HepG2 (cell line): ENCODE measurements around the gene ZNF839. TPM values are rescaled to one million over a fixed set of nuclear protein-coding genes. Genes with fewer than 3 reads are reported as not detected.

Experiments used
- GFI1 ChIP-seq: sonication (generic); formaldehyde crosslinking; IDR thresholded peaks from 2 replicates; pipeline ENCODE4 v1.5.0; 2020; ENCODE audit warnings: missing genetic modification reagents, mild to moderate bottlenecking, borderline replicate concordance
- HOXD1 ChIP-seq: sonication (generic); formaldehyde crosslinking; IDR thresholded peaks from 2 replicates; pipeline ENCODE4 v1.5.0; 2020; ENCODE audit warnings: missing genetic modification reagents
- MTF1 ChIP-seq: sonication (generic); formaldehyde crosslinking; IDR thresholded peaks from 2 replicates; pipeline ENCODE4 v1.5.0; 2020; ENCODE audit warnings: missing genetic modification reagents
- MXD4 ChIP-seq: IDR thresholded peaks from 2 replicates; pipeline ENCODE4 v1.6.1; 2016; ENCODE audit warnings: mild to moderate bottlenecking, missing biosample characterization, missing genetic modification reagents
- NCOR1 ChIP-seq: fragments of 200-600 bp; sonication (generic); IDR thresholded peaks from 2 replicates; pipeline ENCODE4 v1.7.0; 2017; ENCODE audit warnings: antibody characterized with exemption, low read length, borderline replicate concordance
- NONO ChIP-seq, 2 experiments: fragments of 450-650 bp in 1 of 2; sonication (generic) in 1 of 2; formaldehyde crosslinking in 1 of 2; IDR thresholded peaks in 1 of 2; conservative IDR thresholded peaks in 1 of 2; 2 replicates each; pipeline versions ENCODE4 v1.6.1 to v1.8.0; 2017 to 2022; ENCODE audit warnings: mild to moderate bottlenecking in 1 of 2, missing genetic modification reagents in 1 of 2, moderate library complexity in 1 of 2
- PITX1 ChIP-seq: sonication (generic); formaldehyde crosslinking; IDR thresholded peaks from 2 replicates; pipeline ENCODE4 v1.5.1; 2020; ENCODE audit warnings: mild to moderate bottlenecking, missing genetic modification reagents
- POLR2G ChIP-seq: fragments of 200-400 bp; formaldehyde crosslinking; IDR thresholded peaks from 2 replicates; pipeline ENCODE4 v1.6.1; 2018; ENCODE audit warnings: mild to moderate bottlenecking, low read depth, low read length, moderate library complexity
- PRPF4 ChIP-seq: fragments of 200-400 bp; formaldehyde crosslinking; IDR thresholded peaks from 2 replicates; pipeline ENCODE4 v1.6.1; 2016; ENCODE audit warnings: low read length, low read depth; ENCODE audit not compliant: poor library complexity, severe bottlenecking
- RBM39 ChIP-seq: fragments of 200-400 bp; formaldehyde crosslinking; IDR thresholded peaks from one replicate; pipeline ENCODE4 v1.6.1; 2018; ENCODE audit warnings: antibody characterized with exemption, mild to moderate bottlenecking, low read depth, low read length; ENCODE audit not compliant: poor library complexity, severe bottlenecking
- REPIN1 ChIP-seq: sonication (generic); formaldehyde crosslinking; IDR thresholded peaks from 2 replicates; pipeline ENCODE4 v1.8.0; 2022; ENCODE audit warnings: missing genetic modification reagents, low read depth, mild to moderate bottlenecking, borderline replicate concordance
- ZFP1 ChIP-seq: IDR thresholded peaks from 2 replicates; pipeline ENCODE4 v1.6.1; 2016
- ZNF24 ChIP-seq: fragments of 450-650 bp; IDR thresholded peaks from 2 replicates; pipeline ENCODE4 v1.6.1; 2017; ENCODE audit warnings: antibody characterized with exemption, mild to moderate bottlenecking
- ZNF326 ChIP-seq: sonication (generic); formaldehyde crosslinking; IDR thresholded peaks from 2 replicates; pipeline ENCODE4 v1.4.0; 2020; ENCODE audit warnings: missing genetic modification reagents, borderline replicate concordance
- ZNF451 ChIP-seq: sonication (generic); formaldehyde crosslinking; IDR thresholded peaks from 2 replicates; pipeline ENCODE4 v1.5.0; 2020; ENCODE audit warnings: mild to moderate bottlenecking, missing genetic modification reagents
- ZNF468 ChIP-seq: sonication (generic); formaldehyde crosslinking; IDR thresholded peaks from 2 replicates; pipeline ENCODE4 v1.8.0; 2022; ENCODE audit warnings: mild to moderate bottlenecking, moderate library complexity, missing genetic modification reagents
- ZNF83 ChIP-seq: sonication (generic); formaldehyde crosslinking; IDR thresholded peaks from 2 replicates; pipeline ENCODE4 v1.4.0; 2020; ENCODE audit warnings: missing genetic modification reagents, mild to moderate bottlenecking, borderline replicate concordance
- ZNF883 ChIP-seq: sonication (generic); formaldehyde crosslinking; IDR thresholded peaks from 2 replicates; pipeline ENCODE4 v1.5.1; 2020; ENCODE audit warnings: mild to moderate bottlenecking, missing genetic modification reagents; ENCODE audit errors: not compliant biosample characterization
- ZSCAN20 ChIP-seq: sonication (generic); formaldehyde crosslinking; IDR thresholded peaks from 2 replicates; pipeline ENCODE4 v1.4.0; 2020; ENCODE audit warnings: missing genetic modification reagents, mild to moderate bottlenecking, borderline replicate concordance
- polyA plus RNA-seq, 8 experiments: library from polyadenylated mRNA; depleted of rRNA in 3 of 8; stranded (reverse) in 7 of 8; unstranded in 1 of 8; fragments of >200 nt; fragmentation: Illumina TruSeq in 4 of 8; extraction: Trizol in 4 of 8; gene quantifications; 2 replicates each; pipeline versions ENCODE4 v1.2.1 to v1.2.3, GENCODE V29; 2011 to 2016; ENCODE audit warnings: low read depth in 4 of 8, missing spikeins in 1 of 8, mixed read lengths in 1 of 8; ENCODE audit not compliant: insufficient read depth in 1 of 8
- total RNA-seq, 5 experiments: library from RNA; depleted of rRNA; stranded (reverse); fragments of >200 nt; fragmentation: Illumina TruSeq; extraction: Trizol; gene quantifications; 2 replicates each; pipeline ENCODE4 v1.2.3, GENCODE V29; 2016; ENCODE audit warnings: low read depth in 1 of 5
- TF ChIP-seq, protein P1 (sequence below): IDR thresholded peaks from 2 replicates; pipeline ENCODE4 v1.6.1; 2016; ENCODE audit warnings: low read depth, borderline replicate concordance
- TF ChIP-seq, protein P2 (sequence below): sonication (generic); formaldehyde crosslinking; IDR thresholded peaks from 2 replicates; pipeline ENCODE4 v1.5.0; 2020; ENCODE audit warnings: mild to moderate bottlenecking, missing genetic modification reagents, moderate library complexity
- TF ChIP-seq, protein P3 (sequence below): sonication (generic); formaldehyde crosslinking; IDR thresholded peaks from 2 replicates; pipeline ENCODE4 v1.5.1; 2020; ENCODE audit warnings: missing genetic modification reagents, mild to moderate bottlenecking, borderline replicate concordance
- TF ChIP-seq, protein P4 (sequence below): sonication (generic); formaldehyde crosslinking; IDR thresholded peaks from 2 replicates; pipeline ENCODE4 v1.5.0; 2020; ENCODE audit warnings: missing genetic modification reagents, mild to moderate bottlenecking, borderline replicate concordance
- TF ChIP-seq, protein P5 (sequence below): sonication (generic); formaldehyde crosslinking; IDR thresholded peaks from 2 replicates; pipeline ENCODE4 v1.4.0; 2020; ENCODE audit warnings: missing genetic modification reagents

The ZNF839 gene
- total and polyA plus RNA-seq, 2 of the 13 experiments (the other 11 are each of a cell fraction or from before 2014, with no cell fraction given) = 11.1 to 12.8 TPM

DNA sequence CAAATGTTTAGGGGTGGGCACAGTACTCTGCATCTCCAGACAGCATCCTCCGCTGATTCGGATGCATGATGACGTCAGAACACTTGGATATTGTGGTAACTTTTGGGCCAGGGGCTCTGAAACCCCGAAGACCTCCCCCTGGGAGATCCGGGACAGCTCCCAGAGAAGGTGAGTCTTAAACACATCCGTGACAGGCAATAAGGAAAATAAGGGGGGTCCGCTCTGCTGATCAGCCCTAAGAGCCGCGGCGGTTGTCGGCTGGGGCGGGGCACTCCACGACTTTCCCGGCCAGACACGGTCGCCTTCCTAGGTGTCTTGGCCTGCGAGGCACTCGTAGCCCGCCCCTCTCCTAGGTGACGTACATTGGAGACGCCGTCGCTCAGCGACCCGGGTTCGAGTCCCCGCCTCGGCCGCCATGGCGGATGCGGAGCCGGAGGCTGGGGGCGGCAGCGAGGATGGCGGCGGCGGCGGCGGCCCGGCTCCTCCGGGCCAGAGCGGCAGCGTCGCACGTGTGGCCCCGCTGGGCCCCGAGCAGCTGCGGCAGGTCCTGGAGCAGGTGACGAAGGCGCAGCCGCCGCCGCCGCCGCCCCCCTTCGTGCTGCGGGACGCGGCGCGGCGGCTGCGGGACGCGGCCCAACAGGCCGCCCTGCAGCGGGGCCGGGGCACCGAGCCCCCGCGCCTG lies at the start of gene ZNF839 (continued):
- no peak for TF ChIP-seq ZNF468 (CRISPR knock-in tag)
- TF ChIP-seq HOXD1 (CRISPR knock-in tag) = no peak
- no peak for TF ChIP-seq RBM39
- TF ChIP-seq, protein P1, sequence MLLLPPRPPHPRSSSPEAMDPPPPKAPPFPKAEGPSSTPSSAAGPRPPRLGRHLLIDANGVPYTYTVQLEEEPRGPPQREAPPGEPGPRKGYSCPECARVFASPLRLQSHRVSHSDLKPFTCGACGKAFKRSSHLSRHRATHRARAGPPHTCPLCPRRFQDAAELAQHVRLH (CRISPR knock-in tag) = no peak
- TF ChIP-seq, protein P2, sequence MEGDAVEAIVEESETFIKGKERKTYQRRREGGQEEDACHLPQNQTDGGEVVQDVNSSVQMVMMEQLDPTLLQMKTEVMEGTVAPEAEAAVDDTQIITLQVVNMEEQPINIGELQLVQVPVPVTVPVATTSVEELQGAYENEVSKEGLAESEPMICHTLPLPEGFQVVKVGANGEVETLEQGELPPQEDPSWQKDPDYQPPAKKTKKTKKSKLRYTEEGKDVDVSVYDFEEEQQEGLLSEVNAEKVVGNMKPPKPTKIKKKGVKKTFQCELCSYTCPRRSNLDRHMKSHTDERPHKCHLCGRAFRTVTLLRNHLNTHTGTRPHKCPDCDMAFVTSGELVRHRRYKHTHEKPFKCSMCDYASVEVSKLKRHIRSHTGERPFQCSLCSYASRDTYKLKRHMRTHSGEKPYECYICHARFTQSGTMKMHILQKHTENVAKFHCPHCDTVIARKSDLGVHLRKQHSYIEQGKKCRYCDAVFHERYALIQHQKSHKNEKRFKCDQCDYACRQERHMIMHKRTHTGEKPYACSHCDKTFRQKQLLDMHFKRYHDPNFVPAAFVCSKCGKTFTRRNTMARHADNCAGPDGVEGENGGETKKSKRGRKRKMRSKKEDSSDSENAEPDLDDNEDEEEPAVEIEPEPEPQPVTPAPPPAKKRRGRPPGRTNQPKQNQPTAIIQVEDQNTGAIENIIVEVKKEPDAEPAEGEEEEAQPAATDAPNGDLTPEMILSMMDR (CRISPR knock-in tag) = 0 out of 2 replicates have a peak, but pooled peaks have one; percentile 8
- TF ChIP-seq MXD4 (CRISPR knock-in tag) = no peak
- TF ChIP-seq, protein P3, sequence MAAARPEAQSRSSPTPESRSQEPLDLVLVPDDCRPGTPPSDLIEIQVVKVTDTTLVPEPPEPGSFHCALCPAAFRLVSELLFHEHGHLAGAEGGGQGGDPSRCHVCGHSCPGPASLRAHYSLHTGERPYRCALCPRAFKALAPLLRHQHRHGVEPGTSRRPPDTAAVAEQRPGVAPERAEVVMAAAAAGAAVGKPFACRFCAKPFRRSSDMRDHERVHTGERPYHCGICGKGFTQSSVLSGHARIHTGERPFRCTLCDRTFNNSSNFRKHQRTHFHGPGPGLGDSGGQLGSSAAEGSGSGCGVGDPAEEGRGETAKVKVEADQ (CRISPR knock-in tag) = peak; percentile 86
- TF ChIP-seq ZNF83 (CRISPR knock-in tag) = no peak
- TF ChIP-seq ZNF883 (CRISPR knock-in tag) = no peak
- TF ChIP-seq MTF1 (CRISPR knock-in tag) = no peak
- no peak for TF ChIP-seq ZFP1 (CRISPR knock-in tag)
- no peak for TF ChIP-seq PRPF4
- no peak for TF ChIP-seq PITX1
- TF ChIP-seq, protein P4, sequence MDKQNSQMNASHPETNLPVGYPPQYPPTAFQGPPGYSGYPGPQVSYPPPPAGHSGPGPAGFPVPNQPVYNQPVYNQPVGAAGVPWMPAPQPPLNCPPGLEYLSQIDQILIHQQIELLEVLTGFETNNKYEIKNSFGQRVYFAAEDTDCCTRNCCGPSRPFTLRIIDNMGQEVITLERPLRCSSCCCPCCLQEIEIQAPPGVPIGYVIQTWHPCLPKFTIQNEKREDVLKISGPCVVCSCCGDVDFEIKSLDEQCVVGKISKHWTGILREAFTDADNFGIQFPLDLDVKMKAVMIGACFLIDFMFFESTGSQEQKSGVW = no peak
- TF ChIP-seq, protein P5, sequence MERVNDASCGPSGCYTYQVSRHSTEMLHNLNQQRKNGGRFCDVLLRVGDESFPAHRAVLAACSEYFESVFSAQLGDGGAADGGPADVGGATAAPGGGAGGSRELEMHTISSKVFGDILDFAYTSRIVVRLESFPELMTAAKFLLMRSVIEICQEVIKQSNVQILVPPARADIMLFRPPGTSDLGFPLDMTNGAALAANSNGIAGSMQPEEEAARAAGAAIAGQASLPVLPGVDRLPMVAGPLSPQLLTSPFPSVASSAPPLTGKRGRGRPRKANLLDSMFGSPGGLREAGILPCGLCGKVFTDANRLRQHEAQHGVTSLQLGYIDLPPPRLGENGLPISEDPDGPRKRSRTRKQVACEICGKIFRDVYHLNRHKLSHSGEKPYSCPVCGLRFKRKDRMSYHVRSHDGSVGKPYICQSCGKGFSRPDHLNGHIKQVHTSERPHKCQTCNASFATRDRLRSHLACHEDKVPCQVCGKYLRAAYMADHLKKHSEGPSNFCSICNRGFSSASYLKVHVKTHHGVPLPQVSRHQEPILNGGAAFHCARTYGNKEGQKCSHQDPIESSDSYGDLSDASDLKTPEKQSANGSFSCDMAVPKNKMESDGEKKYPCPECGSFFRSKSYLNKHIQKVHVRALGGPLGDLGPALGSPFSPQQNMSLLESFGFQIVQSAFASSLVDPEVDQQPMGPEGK (CRISPR knock-in tag) = peak; percentile 55
- TF ChIP-seq NCOR1 = no peak
- TF ChIP-seq NONO (IDR thresholded peaks at IDR 0.05) = no peak
- TF ChIP-seq NONO (CRISPR knock-in tag; conservative IDR thresholded peaks at IDR 0.05) = peak; percentile 35; the same call in 1 of the 2 replicates
- 0 out of 2 replicates have a peak, but pooled peaks have one; percentile 29 for TF ChIP-seq ZNF451 (CRISPR knock-in tag)
- TF ChIP-seq GFI1 (CRISPR knock-in tag) = peak; percentile 49; the same call in 1 of the 2 replicates
- no peak for TF ChIP-seq ZNF326 (CRISPR knock-in tag)
- peak; percentile 52; the same call in 1 of the 2 replicates for TF ChIP-seq POLR2G
- peak; percentile 72; the same call in 1 of the 2 replicates for TF ChIP-seq REPIN1 (CRISPR knock-in tag)
- TF ChIP-seq ZNF24 = no peak
- TF ChIP-seq ZSCAN20 (CRISPR knock-in tag) = no peak
